HG02610 (cell line): Measurements from ENCODE around the gene RNF34.

Experiments
- ATAC-seq: cut with Tn5 transposase; IDR thresholded peaks from one replicate; pipeline ENCODE4 v1.9.1; 2021; ENCODE audit warnings: mild to moderate bottlenecking, moderate library complexity; ENCODE audit not compliant: unreplicated experiment

RNF34 gene

GRCh38 chr12:121388421-121388981 is 11.4 kb upstream of the RNF34 start:
- no peak for ATAC-seq

DNA sequence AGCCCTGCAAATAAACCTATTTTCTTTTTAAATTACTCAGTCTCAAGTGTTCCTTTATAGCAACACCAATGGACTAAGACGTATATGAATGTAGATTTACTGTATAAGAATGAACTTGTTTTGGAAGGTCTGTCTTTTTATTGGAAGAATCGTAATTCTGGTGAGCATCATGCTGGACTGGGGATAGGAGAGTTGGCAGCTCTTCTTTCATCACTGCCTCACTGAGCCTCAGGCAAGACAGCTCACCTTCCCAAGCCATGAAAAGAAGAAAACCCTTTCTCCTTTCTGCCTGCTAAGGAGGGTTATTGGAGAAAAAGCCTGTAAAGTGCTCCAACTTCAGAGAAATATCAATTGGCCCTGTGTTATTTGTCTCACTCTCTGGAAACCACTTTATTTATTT is 9.1 kb upstream of the RNF34 start:
- ATAC-seq = no peak

DNA sequence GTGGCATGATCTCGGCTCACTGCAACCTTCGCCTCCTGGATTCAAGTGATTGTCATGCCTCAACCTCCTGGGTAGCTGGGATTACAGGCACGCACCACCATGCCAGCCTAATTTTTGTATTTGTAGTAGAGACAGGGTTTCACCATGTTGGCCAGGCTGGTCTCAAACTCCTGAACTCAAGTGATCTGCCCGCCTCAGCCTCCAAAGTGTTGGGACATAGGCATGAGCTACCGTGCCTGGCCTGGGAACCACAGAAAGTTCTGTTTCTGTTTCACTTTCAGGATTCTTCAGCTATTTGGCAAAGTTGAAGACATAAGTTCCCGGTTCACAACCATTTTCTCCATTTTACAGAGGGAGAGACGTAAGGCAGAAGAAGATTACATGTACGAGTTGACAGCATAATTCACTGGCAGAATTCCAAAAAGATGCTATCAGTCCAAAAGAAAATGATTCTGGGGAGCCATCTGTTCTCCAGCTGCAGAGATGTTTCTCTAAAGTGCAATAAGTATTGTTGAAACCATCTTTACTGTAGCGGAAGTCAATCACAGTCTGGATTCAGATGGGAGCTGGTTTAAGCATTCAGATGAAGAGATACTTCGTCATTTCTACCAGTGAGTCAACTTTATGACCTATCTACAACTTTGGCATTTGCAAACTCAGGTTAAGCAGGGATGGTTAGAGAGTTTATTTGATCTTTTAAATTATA is 8.1 kb upstream of the RNF34 start:
- ATAC-seq = no peak

DNA sequence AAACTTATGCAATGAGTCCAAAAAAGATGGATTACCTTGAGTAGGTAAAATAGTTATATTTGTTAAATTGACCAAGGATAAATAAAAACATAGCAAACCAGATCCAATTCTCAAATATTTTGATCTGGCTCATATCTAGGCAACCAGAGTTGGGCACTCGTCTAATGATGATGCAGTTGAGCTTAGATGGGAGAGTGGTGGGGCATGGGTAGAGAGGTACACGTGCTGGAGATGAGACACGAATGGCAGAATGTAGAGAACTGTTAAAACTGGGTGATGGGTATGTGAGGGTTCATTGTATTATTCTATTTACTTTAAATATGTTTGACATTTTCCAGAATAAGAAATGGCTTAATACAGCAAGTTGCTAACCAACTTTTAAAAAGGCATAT is 7.6 kb upstream of the RNF34 start:
- ATAC-seq = no peak

GRCh38 chr12:121397521-121397920 is 2.4 kb upstream of the RNF34 start:
- no peak for ATAC-seq

GRCh38 chr12:121398355-121398754 is 1.6 kb upstream of the RNF34 start:
- no peak for ATAC-seq

- ATAC-seq = peak; percentile 58
Measured at GRCh38 chr12:121400332-121401139, 618 bp downstream of the RNF34 start.

GRCh38 chr12:121403721-121404120 is 3.8 kb downstream of the RNF34 start:
- no peak for ATAC-seq

DNA sequence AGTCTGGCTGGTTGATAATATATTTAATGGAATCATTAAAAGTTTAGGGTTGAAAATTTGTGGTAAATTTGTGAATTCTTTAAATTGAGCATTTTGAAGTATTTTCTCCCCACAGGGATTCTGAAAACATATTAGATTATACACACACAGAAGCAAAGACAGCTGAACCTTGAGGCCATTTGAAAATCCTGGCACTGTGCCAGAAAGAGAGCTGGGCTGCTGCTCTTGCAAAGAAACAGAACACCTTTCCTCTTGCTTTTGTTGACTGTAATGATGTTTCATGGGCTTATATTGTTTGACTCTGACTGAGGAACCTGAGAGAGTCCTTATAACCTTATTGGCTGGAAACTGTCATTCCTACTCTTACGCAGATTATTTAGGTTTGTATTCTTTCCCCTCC is 4.8 kb downstream of the RNF34 start:
- no peak for ATAC-seq

GRCh38 chr12:121405211-121405610 is 5.3 kb downstream of the RNF34 start:
- no peak for ATAC-seq

DNA sequence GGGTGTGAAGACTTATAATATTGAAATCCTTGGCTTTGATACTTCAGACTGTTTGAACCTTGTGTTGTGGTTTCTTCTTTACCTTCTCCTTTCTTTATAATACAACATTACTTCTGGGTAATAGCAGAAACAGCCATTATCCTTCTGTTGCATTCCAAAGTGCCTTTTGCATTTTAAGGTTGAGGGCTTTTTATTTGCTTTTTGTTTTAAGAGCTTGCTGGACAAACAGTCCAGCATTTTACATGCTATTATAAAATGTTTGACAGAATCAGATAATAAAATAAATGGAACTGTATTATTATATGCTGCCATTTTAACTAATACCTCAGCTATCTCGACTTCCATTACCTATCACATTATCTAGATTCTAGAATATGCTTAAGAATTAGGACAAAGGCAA is 14.0 kb downstream of the RNF34 start:
- no peak for ATAC-seq

- ATAC-seq = no peak
Measured at GRCh38 chr12:121417847-121418246, 17.9 kb downstream of the RNF34 start.

DNA sequence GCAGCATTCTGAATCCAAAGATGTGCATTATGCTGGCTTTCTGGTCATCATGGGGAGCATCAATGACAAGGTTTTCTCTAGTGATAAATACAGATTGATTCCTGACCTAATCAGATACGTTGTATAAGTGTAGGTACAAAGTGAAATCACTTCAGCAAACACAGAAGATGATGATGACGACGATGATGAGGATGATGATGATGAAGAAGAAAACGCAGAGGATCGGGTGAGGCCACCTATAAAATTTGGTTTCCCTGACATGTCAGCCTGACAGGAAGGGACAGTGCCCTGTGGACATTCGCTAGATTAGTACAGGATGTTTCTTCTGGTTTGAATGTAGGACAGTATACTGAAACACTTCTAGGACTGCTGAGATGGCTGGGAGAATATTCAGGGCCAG is 20.2 kb downstream of the RNF34 start:
- ATAC-seq = no peak

GRCh38 chr12:121423253-121423652 is 23.3 kb downstream of the RNF34 start:
- ATAC-seq = no peak

GRCh38 chr12:121423682-121424623 is 24.0 kb downstream of the RNF34 start:
- ATAC-seq = no peak

GRCh38 chr12:121424624-121424975 is 24.7 kb downstream of the RNF34 start:
- no peak for ATAC-seq

GRCh38 chr12:121427556-121428050 is 27.7 kb downstream of the RNF34 start:
- no peak for ATAC-seq

GRCh38 chr12:121428883-121429282 is 29.0 kb downstream of the RNF34 start:
- no peak for ATAC-seq

- no peak for ATAC-seq
Measured at GRCh38 chr12:121430833-121431415, 31.0 kb downstream of the RNF34 start.

DNA sequence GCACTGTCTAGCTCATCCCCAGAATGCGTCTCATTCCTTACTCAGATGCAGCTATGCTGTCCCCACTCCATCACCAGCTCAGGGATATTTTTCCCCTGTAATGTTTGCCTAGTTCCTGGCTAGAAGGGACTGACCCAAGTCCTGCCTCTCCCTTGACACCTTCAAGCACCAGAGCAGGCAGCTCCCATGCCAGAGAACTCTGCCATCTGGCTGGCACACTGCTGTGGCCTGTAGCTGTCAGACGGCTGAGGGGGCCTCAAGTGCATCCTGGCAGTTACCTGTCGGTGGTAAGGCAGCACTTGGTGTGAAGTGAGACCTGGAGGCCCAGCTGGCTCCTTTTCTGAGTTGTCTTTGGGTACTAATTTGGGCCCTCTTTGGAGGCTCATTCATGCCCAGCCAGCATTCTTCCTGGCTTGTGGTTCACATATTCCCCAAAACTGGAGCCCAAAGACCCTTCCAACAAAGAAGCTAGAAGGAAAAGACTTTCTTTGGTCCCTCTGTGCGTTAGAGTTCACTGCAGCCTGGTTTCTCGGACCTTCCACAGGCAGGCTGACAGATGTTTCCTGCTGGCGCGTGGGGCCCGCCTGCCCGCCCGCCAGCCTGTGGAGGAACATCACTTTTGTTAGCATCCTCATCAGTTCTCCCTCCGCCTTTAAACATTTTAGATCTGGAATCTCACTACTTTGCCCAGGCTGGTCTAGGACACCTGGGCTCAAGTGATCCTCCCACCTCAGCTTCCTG is 33.0 kb downstream of the RNF34 start:
- ATAC-seq = no peak
